ENCODE results near the gene TSEN15.

- TF ChIP-seq CTCF (conservative IDR thresholded peaks at IDR 0.05; ENCODE audit: low read depth in 2 of 2) (no peak), POLR2AphosphoS5 (IDR thresholded peaks at IDR 0.05; ENCODE audit: low read depth) (no peak), EZH2 (IDR thresholded peaks at IDR 0.05; ENCODE audit: low read depth, unreplicated experiment) (no peak), REST (IDR thresholded peaks at IDR 0.05; ENCODE audit: unreplicated experiment) (no peak), CREB1 (CRISPR knock-in tag; IDR thresholded peaks at IDR 0.05; ENCODE audit: low read depth) (no peak), ZNF331 (CRISPR knock-in tag; IDR thresholded peaks at IDR 0.05; ENCODE audit: low read depth) (no peak), ZNF462 (CRISPR knock-in tag; IDR thresholded peaks at IDR 0.05) (no peak), EZH2phosphoT487 (IDR thresholded peaks at IDR 0.05; ENCODE audit: unreplicated experiment) (no peak), JUNB (IDR thresholded peaks at IDR 0.05; ENCODE audit: unreplicated experiment) (no peak)
Measured at GRCh38 chr1:184101141-184101540, 49.6 kb downstream of the TSEN15 start.

Measured in GM23338 (cell line).